Aorta (tissue), 5 donors: ENCODE measurements around the gene TNF. TPM values are rescaled to one million over a fixed set of nuclear protein-coding genes. Genes with fewer than 3 reads are reported as not detected.

Source experiments
- ATAC-seq: fragments of 200-7000 bp; cut with Tn5 transposase; one replicate; pipeline ENCODE4 v1.9.1; 2022; ENCODE audit warnings: moderate library complexity; ENCODE audit not compliant: low FRiP score
- DNase-seq, 2 donors: peaks; one replicate each; pipeline ENCODE4 v3.0.0-alpha.2; 2020
- H3K27ac ChIP-seq, 2 donors: one replicate each; pipeline ENCODE4 v1.5.1; 2013; ENCODE audit warnings: low read length in 2 of 2, mild to moderate bottlenecking in 2 of 2, moderate library complexity in 2 of 2, control low read depth in 1 of 2, inconsistent platforms in 1 of 2, low read depth in 1 of 2
- H3K27me3 ChIP-seq, 2 donors: one replicate each; pipeline ENCODE4 v1.6.1; 2013; ENCODE audit warnings: control low read depth in 1 of 2, low read length in 1 of 2, mild to moderate bottlenecking in 1 of 2, moderate library complexity in 1 of 2; ENCODE audit not compliant: insufficient read depth in 2 of 2, control insufficient read depth in 1 of 2
- H3K36me3 ChIP-seq, 2 donors: one replicate each; pipeline ENCODE4 v1.6.1; 2013; ENCODE audit warnings: control low read depth in 1 of 2, low read length in 1 of 2, mild to moderate bottlenecking in 1 of 2; ENCODE audit not compliant: insufficient read depth in 2 of 2, control insufficient read depth in 1 of 2
- H3K4me1 ChIP-seq, 2 donors: one replicate each; pipeline ENCODE4 v1.6.1; 2013; ENCODE audit warnings: low read length in 2 of 2, control low read depth in 1 of 2, mild to moderate bottlenecking in 1 of 2, moderate library complexity in 1 of 2; ENCODE audit not compliant: insufficient read depth in 2 of 2, control insufficient read depth in 1 of 2
- H3K4me3 ChIP-seq, 2 donors: one replicate each; pipeline ENCODE4 v1.5.1; 2013; ENCODE audit warnings: low read length in 2 of 2, control low read depth in 1 of 2, mild to moderate bottlenecking in 1 of 2
- H3K9me3 ChIP-seq: one replicate; pipeline ENCODE4 v1.6.1; 2013; ENCODE audit warnings: mild to moderate bottlenecking, low read length; ENCODE audit not compliant: control insufficient read depth
- WGBS, 2 donors: extraction: QIAGEN DNeasy Blood & Tissue Kit; methylation state at CpG; one replicate each; pipeline ENCODE4 v1.1.7; 2013; 5-methylcytosine and 5-hydroxymethylcytosine counted together
- intact Hi-C, 2 donors: fragments of 100-400 bp; cut with DNase I; formaldehyde crosslinking; loops; one replicate each; pipeline versions ENCODE4 v1.14.2 to v1.15.0; 2022
- polyA plus RNA-seq, 2 donors: library from polyadenylated mRNA; stranded (reverse); fragments of 200-250 nt; gene quantifications; one replicate each; pipeline ENCODE4 v1.2.3, GENCODE V29; 2013
- total RNA-seq, 2 donors: library from RNA; stranded (reverse); fragmentation: NEBNext Ultra II Directional; extraction: Animal tissue kit (Norgen Biotek cat#: 25700); gene quantifications; one replicate each; pipeline ENCODE4 v1.2.1, GENCODE V29; 2021
- donor health status: healthy with polysubstance abuse.
- donor health status: Bipolar disorder and iron deficiency.
- donor health status: DM: no; HTN: no; CAD: no.
- donor health status: DM: no; HTN: no; CAD: no.
- donor health status: DM: yes; HTN: yes; CAD: no.

The TNF gene
- total and polyA plus RNA-seq, 4 donors, result 0.23 to 1.9 (median 0.96) TPM

- Histone ChIP-seq H3K4me3 (no peak within 1 kb of the TSS), H3K9me3 (no peaks in the 10 kb centered on the region), H3K27me3 (no peaks in the 10 kb centered on the region), H3K27ac (no peak within 1 kb of the TSS), H3K36me3 (no peaks in the 10 kb centered on the region), H3K4me1 (no peaks in the 10 kb centered on the region)
- whole genome bisulfite sequencing, 2 donors, result 48 to 60% methylated on average over 6 of the region's 6 CpGs
- DNase-seq (no peak), ATAC-seq (no peak)
- intact Hi-C loops, result loop anchor here in 1 of 2 donors (5.0 kb wide), 1 partner anchor 328 kb away; no protein-coding TSS in a partner anchor
Measured at GRCh38 chr6:31614684-31615578, 39.6 kb downstream of the TNF start, which contains the start of gene AIF1. TSS of gene AIF1 (plus strand) at chr6:31615234. CDS start at chr6:31615330, 96 bp downstream.

- 57 to 60% methylated on average over 5 to 7 of the region's 7 CpGs for WGBS, 2 donors
- intact Hi-C loops, result loop anchor here in 1 of 2 donors (5.0 kb wide), 1 partner anchor 328 kb away; no protein-coding TSS in a partner anchor
- H3K4me1 ChIP-seq, result no peaks in the 10 kb centered on the region
- H3K27ac ChIP-seq, result no peak overlapping the region
- H3K4me3 ChIP-seq, result no peak overlapping the region
- no peak for ATAC-seq
- no peak for DNase-seq
- no peaks in the 10 kb centered on the region for H3K36me3 ChIP-seq
- H3K9me3 ChIP-seq, result no peaks in the 10 kb centered on the region
- no peaks in the 10 kb centered on the region for H3K27me3 ChIP-seq
Measured at GRCh38 chr6:31615748-31616147, 40.4 kb downstream of the TNF start.

DNA sequence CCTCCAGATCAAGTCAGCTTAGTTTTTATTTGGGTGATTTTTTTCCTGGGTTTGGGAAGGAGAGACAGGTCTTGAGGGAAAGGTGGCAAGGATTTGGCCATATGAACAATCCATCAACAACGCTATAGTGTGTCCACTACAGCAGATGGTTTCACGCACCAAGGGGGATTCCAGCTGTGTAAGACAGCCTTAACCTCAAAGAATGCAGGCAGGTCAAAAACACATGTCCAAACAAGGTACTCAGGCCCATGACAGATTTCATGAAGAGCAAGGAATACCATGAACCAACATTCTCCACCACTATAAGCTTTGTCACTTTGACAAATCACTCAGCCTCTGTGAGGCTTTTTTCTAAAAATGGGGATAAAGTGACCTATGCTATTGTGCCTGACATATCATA, 41.6 kb downstream of the TNF start:
- 59 to 82% methylated on average over 2 of the region's 2 CpGs for WGBS, 2 donors
- no peaks in the 10 kb centered on the region for H3K27me3 ChIP-seq
- no peaks in the 10 kb centered on the region for H3K4me1 ChIP-seq
- no peak overlapping the region for H3K4me3 ChIP-seq
- H3K9me3 ChIP-seq, result no peaks in the 10 kb centered on the region
- DNase-seq, result no peak
- intact Hi-C loops, result loop anchor here in 1 of 2 donors (5.0 kb wide), 1 partner anchor 330 kb away; no protein-coding TSS in a partner anchor
- no peak overlapping the region for H3K27ac ChIP-seq
- no peak for ATAC-seq
- H3K36me3 ChIP-seq, result no peaks in the 10 kb centered on the region

- peak; percentile 97 for ATAC-seq
- no peaks in the 10 kb centered on the region for H3K4me1 ChIP-seq
- no peaks in the 10 kb centered on the region for H3K9me3 ChIP-seq
- H3K36me3 ChIP-seq, result peaks cover 3 to 5% of the 10 kb centered on the region in 2 donors
- intact Hi-C loops, result loop anchor here (5.0 kb wide), 3 partner anchors 42 to 1958 kb away; partner anchors contain the start of genes C6orf47 (in 1 of the 2) and GPANK1 (in 1 of the 2)
- H3K4me3 ChIP-seq, result peak overlapping the region; percentile 11 to 22
- DNase-seq, result peak; percentile 98 to 99
- WGBS, 2 donors, result 0 to 1% methylated on average over 50 of the region's 50 CpGs
- H3K27me3 ChIP-seq, result no peaks in the 10 kb centered on the region
- H3K27ac ChIP-seq, result peak overlapping the region; percentile 59 to 89
Measured at GRCh38 chr6:31619805-31620585, 44.6 kb downstream of the TNF start.

- Histone ChIP-seq H3K4me1 (no peaks in the 10 kb centered on the region), H3K36me3 (peaks cover 7% of the 10 kb centered on the region in 2 donors), H3K27ac (peak within 1 kb of the TSS; percentile 89 to 91), H3K9me3 (no peaks in the 10 kb centered on the region), H3K27me3 (no peaks in the 10 kb centered on the region), H3K4me3 (peak within 1 kb of the TSS; percentile 87 to 88)
- ATAC-seq (peak; percentile 95), DNase-seq (peak in 1 of 2 donors; percentile 97)
- WGBS, 2 donors, result 0% methylated on average over 25 to 67 of the region's 67 CpGs
- intact Hi-C loops, result loop anchor here (5.0 kb wide), 2 partner anchors 42 to 1958 kb away; partner anchors contain the start of genes C6orf47 (in 1 of the 2) and GPANK1 (in 1 of the 2)
Measured at GRCh38 chr6:31620586-31621319, 45.4 kb downstream of the TNF start, which contains the start of gene PRRC2A. TSS of gene PRRC2A (plus strand) at chr6:31620715. CDS start at chr6:31622790, 2,075 bp downstream.

DNA sequence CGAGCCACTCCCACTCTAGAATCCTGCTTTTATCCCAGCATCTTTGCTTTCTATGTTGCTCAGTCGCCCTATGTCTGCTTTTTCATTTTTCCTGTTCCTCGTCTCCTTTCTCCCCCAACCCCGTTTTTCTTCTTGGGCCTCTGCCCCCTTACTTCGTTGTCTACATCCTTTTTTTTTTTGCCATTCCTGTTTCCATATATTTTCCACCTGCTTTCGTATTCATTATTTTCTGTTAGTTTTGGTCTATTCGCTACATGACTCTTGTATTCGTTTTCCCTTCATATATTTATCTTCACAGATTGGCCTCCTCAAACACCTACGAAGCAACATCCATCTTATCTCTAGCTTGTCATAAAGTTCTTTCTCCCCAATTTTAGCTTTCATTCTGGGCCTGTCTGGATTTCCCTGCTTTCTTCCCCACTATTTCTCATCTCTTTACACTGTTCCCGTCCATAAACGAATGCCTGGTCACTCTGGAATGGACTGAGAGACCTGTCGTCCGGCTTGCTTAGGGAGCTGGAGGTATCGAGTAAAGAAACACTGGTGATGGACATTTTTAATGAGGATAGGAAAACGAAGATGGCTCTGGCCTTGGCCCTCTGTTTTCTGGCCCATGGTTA, 46.1 kb downstream of the TNF start:
- peaks cover 7 to 12% of the 10 kb centered on the region in 2 donors for H3K36me3 ChIP-seq
- intact Hi-C loops, result loop anchor here (5.0 kb wide), 2 partner anchors 41 to 1959 kb away; partner anchors contain the start of genes C6orf47 (in 1 of the 2) and GPANK1 (in 1 of the 2)
- peak overlapping the region; percentile 87 to 88 for H3K4me3 ChIP-seq
- H3K9me3 ChIP-seq, result no peaks in the 10 kb centered on the region
- peak overlapping the region; percentile 68 to 91 for H3K27ac ChIP-seq
- no peaks in the 10 kb centered on the region for H3K27me3 ChIP-seq
- H3K4me1 ChIP-seq, result no peaks in the 10 kb centered on the region
- DNase-seq (no peak), ATAC-seq (no peak)
- 2% methylated on average over 15 of the region's 15 CpGs for WGBS, 2 donors

- no peaks in the 10 kb centered on the region for H3K4me1 ChIP-seq
- H3K27me3 ChIP-seq, result no peaks in the 10 kb centered on the region
- H3K27ac ChIP-seq, result no peak overlapping the region
- ATAC-seq (no peak), DNase-seq (no peak)
- no peak overlapping the region for H3K4me3 ChIP-seq
- WGBS, 2 donors, result 12% methylated on average over 4 of the region's 4 CpGs
- no peaks in the 10 kb centered on the region for H3K9me3 ChIP-seq
- H3K36me3 ChIP-seq, result peaks cover 7 to 14% of the 10 kb centered on the region in 2 donors
- intact Hi-C loops, result loop anchor here (5.0 kb wide), 2 partner anchors 40 to 1960 kb away; partner anchors contain the start of genes C6orf47 (in 1 of the 2) and GPANK1 (in 1 of the 2)
Measured at GRCh38 chr6:31621991-31622390, 46.6 kb downstream of the TNF start.
